ENCODE measurements around the gene NECTIN2.

DNA sequence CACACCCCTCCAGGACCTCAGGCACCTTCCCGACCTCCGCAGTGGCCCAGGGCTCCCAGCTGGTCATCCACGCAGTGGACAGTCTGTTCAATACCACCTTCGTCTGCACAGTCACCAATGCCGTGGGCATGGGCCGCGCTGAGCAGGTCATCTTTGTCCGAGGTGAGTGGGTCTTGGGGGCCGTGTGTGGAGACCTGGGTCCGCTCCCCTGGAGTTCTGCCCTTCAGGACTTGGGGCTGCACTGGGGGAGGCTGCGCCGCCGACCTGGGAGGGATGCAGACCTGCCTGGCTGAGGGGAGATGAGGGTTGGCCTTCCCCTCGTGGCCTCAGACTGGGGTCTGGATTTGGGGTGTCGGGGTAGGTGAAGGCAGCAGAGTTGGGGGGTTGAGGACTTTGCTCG lies 28.2 kb downstream of the NECTIN2 start:
- TF ChIP-seq, protein P1, sequence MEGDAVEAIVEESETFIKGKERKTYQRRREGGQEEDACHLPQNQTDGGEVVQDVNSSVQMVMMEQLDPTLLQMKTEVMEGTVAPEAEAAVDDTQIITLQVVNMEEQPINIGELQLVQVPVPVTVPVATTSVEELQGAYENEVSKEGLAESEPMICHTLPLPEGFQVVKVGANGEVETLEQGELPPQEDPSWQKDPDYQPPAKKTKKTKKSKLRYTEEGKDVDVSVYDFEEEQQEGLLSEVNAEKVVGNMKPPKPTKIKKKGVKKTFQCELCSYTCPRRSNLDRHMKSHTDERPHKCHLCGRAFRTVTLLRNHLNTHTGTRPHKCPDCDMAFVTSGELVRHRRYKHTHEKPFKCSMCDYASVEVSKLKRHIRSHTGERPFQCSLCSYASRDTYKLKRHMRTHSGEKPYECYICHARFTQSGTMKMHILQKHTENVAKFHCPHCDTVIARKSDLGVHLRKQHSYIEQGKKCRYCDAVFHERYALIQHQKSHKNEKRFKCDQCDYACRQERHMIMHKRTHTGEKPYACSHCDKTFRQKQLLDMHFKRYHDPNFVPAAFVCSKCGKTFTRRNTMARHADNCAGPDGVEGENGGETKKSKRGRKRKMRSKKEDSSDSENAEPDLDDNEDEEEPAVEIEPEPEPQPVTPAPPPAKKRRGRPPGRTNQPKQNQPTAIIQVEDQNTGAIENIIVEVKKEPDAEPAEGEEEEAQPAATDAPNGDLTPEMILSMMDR (IDR thresholded peaks at IDR 0.05; ENCODE audit: low read depth, low read length): no peak
- no peak for TF ChIP-seq EZH2phosphoT487 (IDR thresholded peaks at IDR 0.05; ENCODE audit: low read depth)
